H9 (cell line): Measurements from ENCODE around the gene PDCD6IP. TPM values are rescaled to one million over a fixed set of nuclear protein-coding genes. Genes with fewer than 3 reads are reported as not detected.

Experiments
- DNase-seq: peaks from one replicate; pipeline ENCODE4 v3.0.0-alpha.2; 2017
- H2AFZ ChIP-seq: one replicate; pipeline ENCODE4 v1.6.1; 2013; ENCODE audit warnings: mild to moderate bottlenecking, low read length, control low read depth, moderate library complexity
- H2AK5ac ChIP-seq: 2 replicates; pipeline ENCODE4 v1.6.1; 2013; ENCODE audit warnings: low read length, control low read depth, mixed read lengths; ENCODE audit not compliant: insufficient read length
- H2BK120ac ChIP-seq: one replicate; pipeline ENCODE4 v1.6.1; 2013; ENCODE audit warnings: low read depth, mild to moderate bottlenecking, low read length, control low read depth, inconsistent platforms; ENCODE audit not compliant: poor library complexity, severe bottlenecking
- H2BK12ac ChIP-seq: 2 replicates; pipeline ENCODE4 v1.6.1; 2013; ENCODE audit warnings: low read length, control low read depth, mixed read lengths, low read depth; ENCODE audit not compliant: insufficient read length
- H2BK15ac ChIP-seq: 2 replicates; pipeline ENCODE4 v1.6.1; 2013; ENCODE audit warnings: low read depth, low read length, control low read depth
- H2BK20ac ChIP-seq: one replicate; pipeline ENCODE4 v1.6.1; 2013; ENCODE audit warnings: low read depth, mild to moderate bottlenecking, low read length, control low read depth, inconsistent platforms; ENCODE audit not compliant: poor library complexity, severe bottlenecking
- H2BK5ac ChIP-seq: 2 replicates; pipeline ENCODE4 v1.6.1; 2013; ENCODE audit warnings: low read length, control low read depth, mixed read lengths; ENCODE audit not compliant: insufficient read length
- H3K14ac ChIP-seq: 2 replicates; pipeline ENCODE4 v1.6.1; 2013; ENCODE audit warnings: low read length, control low read depth; ENCODE audit not compliant: insufficient read depth
- H3K18ac ChIP-seq: 2 replicates; pipeline ENCODE4 v1.6.1; 2013; ENCODE audit warnings: low read depth, mild to moderate bottlenecking, mixed read lengths, low read length, control low read depth; ENCODE audit not compliant: insufficient read length
- H3K23ac ChIP-seq: 2 replicates; pipeline ENCODE4 v1.6.1; 2013; ENCODE audit warnings: low read length, control low read depth, mixed read lengths, low read depth; ENCODE audit not compliant: insufficient read length
- H3K23me2 ChIP-seq: 2 replicates; pipeline ENCODE4 v1.6.1; 2013; ENCODE audit warnings: low read depth, mild to moderate bottlenecking, mixed read lengths, low read length, control low read depth; ENCODE audit not compliant: insufficient read length, poor library complexity, severe bottlenecking
- H3K27ac ChIP-seq: 2 replicates; pipeline ENCODE4 v1.5.1; 2013; ENCODE audit warnings: low read length, control low read depth, mixed read lengths, low read depth; ENCODE audit not compliant: insufficient read length
- H3K27me3 ChIP-seq: 2 replicates; pipeline ENCODE4 v1.6.1; 2013; ENCODE audit warnings: low read length, control low read depth, inconsistent platforms; ENCODE audit not compliant: insufficient read depth
- H3K4ac ChIP-seq: 2 replicates; pipeline ENCODE4 v1.6.1; 2013; ENCODE audit warnings: low read depth, mild to moderate bottlenecking, control low read depth, inconsistent platforms, low read length, moderate library complexity
- H3K4me1 ChIP-seq: 2 replicates; pipeline ENCODE4 v1.6.1; 2013; ENCODE audit warnings: low read length, control low read depth, inconsistent platforms; ENCODE audit not compliant: insufficient read depth
- H3K4me2 ChIP-seq: 2 replicates; pipeline ENCODE4 v1.6.1; 2013; ENCODE audit warnings: low read length, control low read depth, mixed read lengths; ENCODE audit not compliant: insufficient read length, insufficient read depth
- H3K56ac ChIP-seq: 2 replicates; pipeline ENCODE4 v1.6.1; 2013; ENCODE audit warnings: low read depth, mild to moderate bottlenecking, mixed read lengths, low read length, control low read depth; ENCODE audit not compliant: insufficient read length
- H3K79me1 ChIP-seq: 2 replicates; pipeline ENCODE4 v1.6.1; 2013; ENCODE audit warnings: low read depth, mild to moderate bottlenecking, moderate library complexity, low read length, control low read depth, inconsistent platforms; ENCODE audit not compliant: insufficient read depth, poor library complexity, severe bottlenecking
- H3K79me2 ChIP-seq: 2 replicates; pipeline ENCODE4 v1.6.1; 2013; ENCODE audit warnings: low read length, control low read depth, inconsistent platforms; ENCODE audit not compliant: insufficient read depth
- H3K9ac ChIP-seq: 2 replicates; pipeline ENCODE4 v1.6.1; 2013; ENCODE audit warnings: low read length, control low read depth, mixed read lengths; ENCODE audit not compliant: insufficient read length; ENCODE audit errors: extremely low read depth
- H3K9me3 ChIP-seq: one replicate; pipeline ENCODE4 v1.6.1; 2013; ENCODE audit warnings: low read depth, low read length, inconsistent platforms; ENCODE audit not compliant: control insufficient read depth
- H3T11ph ChIP-seq: one replicate; pipeline ENCODE4 v1.6.1; 2013; ENCODE audit warnings: mild to moderate bottlenecking, low read length, control low read depth, inconsistent platforms
- H4K20me1 ChIP-seq: one replicate; pipeline ENCODE4 v1.6.1; 2013; ENCODE audit not compliant: control insufficient read depth, insufficient read length, insufficient read depth
- H4K5ac ChIP-seq: 2 replicates; pipeline ENCODE4 v1.6.1; 2013; ENCODE audit warnings: low read depth, mild to moderate bottlenecking, mixed read lengths, low read length, control low read depth; ENCODE audit not compliant: insufficient read length
- H4K8ac ChIP-seq: replicated peaks from 2 replicates; pipeline ENCODE4 v1.6.1; 2013; ENCODE audit warnings: low read length, control low read depth, mixed read lengths, low read depth; ENCODE audit not compliant: insufficient read length
- H4K91ac ChIP-seq: 2 replicates; pipeline ENCODE4 v1.6.1; 2013; ENCODE audit warnings: low read depth, mild to moderate bottlenecking, moderate library complexity, mixed read lengths, low read length, control low read depth; ENCODE audit not compliant: insufficient read length
- H3K27ac Mint-ChIP-seq, 3 experiments: 2 replicates in 2 of 3; 3 replicates in 1 of 3; pipeline ENCODE4 v1.8.0; 2020 to 2021; ENCODE audit warnings: mixed read lengths in 3 of 3, mild to moderate bottlenecking in 1 of 3, moderate library complexity in 1 of 3
- H3K27me3 Mint-ChIP-seq: 2 replicates; pipeline ENCODE4 v1.8.0; 2021; ENCODE audit warnings: low read depth, mild to moderate bottlenecking, moderate library complexity, mixed read lengths
- H3K36me3 Mint-ChIP-seq, 3 experiments: 2 replicates in 2 of 3; 3 replicates in 1 of 3; pipeline ENCODE4 v1.8.0; 2020 to 2021; ENCODE audit warnings: low read depth in 3 of 3, mixed read lengths in 3 of 3; ENCODE audit not compliant: insufficient read depth in 1 of 3
- H3K4me1 Mint-ChIP-seq, 2 experiments: 2 replicates each; pipeline ENCODE4 v1.8.0; 2020; ENCODE audit warnings: mixed read lengths in 2 of 2
- H3K4me3 Mint-ChIP-seq, 2 experiments: 2 replicates in 1 of 2; 3 replicates in 1 of 2; pipeline ENCODE4 v1.8.0; 2020 to 2021; ENCODE audit warnings: mild to moderate bottlenecking in 2 of 2, mixed read lengths in 2 of 2, moderate library complexity in 1 of 2
- H3K9me3 Mint-ChIP-seq, 2 experiments: 2 replicates in 1 of 2; 3 replicates in 1 of 2; pipeline ENCODE4 v1.8.0; 2020; ENCODE audit warnings: mild to moderate bottlenecking in 2 of 2, mixed read lengths in 2 of 2, moderate library complexity in 1 of 2
- CTCF ChIP-seq: fragments of 200-600 bp; sonication (generic); conservative IDR thresholded peaks from 3 replicates; pipeline ENCODE4 v1.8.0; 2021; ENCODE audit warnings: antibody characterized with exemption, mild to moderate bottlenecking
- WGBS: extraction: QIAGEN DNeasy Blood & Tissue Kit; methylation state at CpG from one replicate; pipeline ENCODE4 v1.1.7; 2013; ENCODE audit warnings: missing lambda C conversion rate, low lambda C conversion rate, mixed read lengths; ENCODE audit not compliant: insufficient read length; ENCODE audit errors: extremely low coverage; 5-methylcytosine and 5-hydroxymethylcytosine counted together
- total RNA-seq: library from RNA; stranded (reverse); gene quantifications from 2 replicates; pipeline ENCODE4 v1.2.1, GENCODE V29; 2021

Gene PDCD6IP
- total RNA-seq, 1 experiment from 2014 or later = 109 TPM

- no CpG with 5 or more reads among the region's 3 CpGs for WGBS
- no peaks in the 10 kb centered on the region for H3K4me1 ChIP-seq
- H3K56ac ChIP-seq = no peak overlapping the region
- Mint-ChIP-seq H3K27ac (no peak overlapping the region), H3K36me3 (peaks cover 4 to 45% (median 27%) of the 10 kb centered on the region in 3 experiments; a peak in 6 of 7 replicates), H3K9me3 (no peaks in the 10 kb centered on the region), H3K27me3 (no peaks in the 10 kb centered on the region), H3K4me3 (no peak overlapping the region), H3K4me1 (peaks cover 0 to 2% of the 10 kb centered on the region in 2 experiments; a peak in 2 of 4 replicates)
- H3K23ac ChIP-seq = no peak overlapping the region
- no peak overlapping the region for H4K91ac ChIP-seq
- H3K9ac ChIP-seq = no peak overlapping the region
- H3K18ac ChIP-seq = no peak overlapping the region
- no peak overlapping the region for H4K8ac ChIP-seq
- H2BK20ac ChIP-seq = no peak overlapping the region
- no peak overlapping the region for H3K14ac ChIP-seq
- H4K5ac ChIP-seq = no peak overlapping the region
- no peaks in the 10 kb centered on the region for H3K9me3 ChIP-seq
- H3K79me2 ChIP-seq = no peaks in the 10 kb centered on the region
- H3K4ac ChIP-seq = no peak overlapping the region
- no peaks in the 10 kb centered on the region for H3K27me3 ChIP-seq
- no peak for TF ChIP-seq CTCF
- H2BK15ac ChIP-seq = no peak overlapping the region
- no peak overlapping the region for H2BK12ac ChIP-seq
- H3K27ac ChIP-seq = no peak overlapping the region
- H2BK120ac ChIP-seq = no peak overlapping the region
- no peak overlapping the region for H3T11ph ChIP-seq
- no peaks in the 10 kb centered on the region for H3K79me1 ChIP-seq
- no peak overlapping the region for H2BK5ac ChIP-seq
- H3K4me2 ChIP-seq = no peak overlapping the region
- no peaks in the 10 kb centered on the region for H3K23me2 ChIP-seq
- no peaks in the 10 kb centered on the region for H4K20me1 ChIP-seq
- no peak overlapping the region for H2AFZ ChIP-seq
- H2AK5ac ChIP-seq = no peak overlapping the region
- DNase-seq = no peak
Measured at GRCh38 chr3:33839283-33839682, 40.9 kb downstream of the PDCD6IP start.
